Fibroblast of lung (primary cell): ENCODE measurements around the gene CALML6. TPM values are rescaled to one million over a fixed set of nuclear protein-coding genes. Genes with fewer than 3 reads are reported as not detected.

Experiments used
- DNase-seq, 2 donors: peaks; one replicate each; pipeline versions ENCODE4 v3.0.0 to v3.0.0-alpha.2; 2010; ENCODE audit warnings: low read depth in 2 of 2
- H2AFZ ChIP-seq: 2 replicates; pipeline ENCODE4 v1.5.1; 2012; ENCODE audit warnings: low read length, control low read depth, inconsistent platforms
- H3K27ac ChIP-seq: 2 replicates; pipeline ENCODE4 v1.5.1; 2011; ENCODE audit warnings: low read length, control low read depth; ENCODE audit not compliant: insufficient read depth
- H3K27me3 ChIP-seq: 2 replicates; pipeline ENCODE4 v1.5.1; 2011; ENCODE audit warnings: mild to moderate bottlenecking, low read length; ENCODE audit not compliant: control insufficient read depth, insufficient read depth
- H3K36me3 ChIP-seq: 2 replicates; pipeline ENCODE4 v1.5.1; 2011; ENCODE audit warnings: low read length; ENCODE audit not compliant: control insufficient read depth, insufficient read depth
- H3K4me1 ChIP-seq: 2 replicates; pipeline ENCODE4 v1.5.1; 2011; ENCODE audit warnings: low read length; ENCODE audit not compliant: control insufficient read depth, insufficient read depth; ENCODE audit errors: extremely low read depth
- H3K4me2 ChIP-seq: 2 replicates; pipeline ENCODE4 v1.5.1; 2011; ENCODE audit warnings: low read length, control low read depth; ENCODE audit not compliant: insufficient read depth; ENCODE audit errors: extremely low read depth
- H3K4me3 ChIP-seq, 4 experiments: fragments of 200-600 bp in 1 of 4; sonication (generic) in 1 of 4; replicated peaks in 1 of 4; 2 replicates each; pipeline ENCODE4 v1.5.1; 2011 to 2016; ENCODE audit warnings: low read length in 4 of 4, low read depth in 3 of 4, mild to moderate bottlenecking in 3 of 4, control low read depth in 2 of 4, inconsistent platforms in 1 of 4, mixed read lengths in 1 of 4; ENCODE audit not compliant: insufficient read depth in 1 of 4; ENCODE audit errors: control extremely low read depth in 1 of 4
- H3K79me2 ChIP-seq: 2 replicates; pipeline ENCODE4 v1.5.1; 2012; ENCODE audit warnings: mild to moderate bottlenecking, low read length, inconsistent platforms; ENCODE audit not compliant: control insufficient read depth, insufficient read depth
- H3K9ac ChIP-seq: 2 replicates; pipeline ENCODE4 v1.5.1; 2011; ENCODE audit warnings: mild to moderate bottlenecking, low read length, control low read depth; ENCODE audit not compliant: insufficient read depth
- H3K9me3 ChIP-seq: 2 replicates; pipeline ENCODE4 v1.5.1; 2012; ENCODE audit warnings: low read depth, low read length; ENCODE audit not compliant: control insufficient read depth, insufficient read depth
- H4K20me1 ChIP-seq: 2 replicates; pipeline ENCODE4 v1.5.1; 2011; ENCODE audit warnings: low read length; ENCODE audit not compliant: control insufficient read depth, insufficient read depth; ENCODE audit errors: extremely low read depth
- EZH2 ChIP-seq: IDR thresholded peaks from 2 replicates; pipeline ENCODE4 v1.5.1; 2012; ENCODE audit warnings: low read length, control low read depth, mild to moderate bottlenecking; ENCODE audit errors: missing control alignments
- polyA plus RNA-seq, 2 donors: library from polyadenylated mRNA; depleted of rRNA in 1 of 2; stranded (reverse) in 1 of 2; unstranded in 1 of 2; fragments of >200 nt; gene quantifications; 2 replicates each; pipeline ENCODE4 v1.2.1, GENCODE V29; 2011 to 2012; ENCODE audit warnings: missing spikeins in 1 of 2
- total RNA-seq: library from RNA; depleted of rRNA; stranded (reverse); fragments of >200 nt; gene quantifications from 2 replicates; pipeline ENCODE4 v1.2.1, GENCODE V29; 2014
- TF ChIP-seq, protein P1 (sequence below), 2 donors: IDR thresholded peaks in 1 of 2; conservative IDR thresholded peaks in 1 of 2; 1 replicate in 1 of 2; 2 replicates in 1 of 2; pipeline ENCODE4 v1.5.1; 2011 to 2012; ENCODE audit warnings: low read length in 2 of 2, control low read depth in 1 of 2, inconsistent platforms in 1 of 2, low read depth in 1 of 2, mild to moderate bottlenecking in 1 of 2

The CALML6 gene
- total and polyA plus RNA-seq, 2 donors (not counting 1 experiment from before 2014, with no cell fraction given), result 0.09 to 0.17 TPM

DNA sequence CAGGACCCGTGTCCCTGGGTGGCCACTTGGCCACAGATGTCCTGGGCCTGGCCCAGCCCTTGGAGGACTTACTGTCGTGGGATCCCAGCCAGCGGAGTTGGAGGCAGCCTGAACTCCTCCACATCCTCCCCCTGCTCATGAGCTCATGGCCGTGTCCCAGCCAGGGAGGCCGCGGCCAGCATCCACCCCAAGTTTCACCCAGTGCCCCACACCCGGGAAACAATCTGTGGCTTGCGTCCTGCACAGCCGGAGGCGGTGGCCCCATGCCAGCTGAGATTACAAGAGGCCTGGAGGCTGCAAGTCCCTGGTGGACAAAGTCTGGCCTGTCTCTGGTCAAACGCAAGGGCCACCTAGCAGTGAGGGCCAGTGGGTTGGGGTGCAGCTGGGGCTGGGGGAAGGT is 31.5 kb downstream of the CALML6 start:
- no peak overlapping the region for H3K4me3 ChIP-seq
- H2AFZ ChIP-seq, result no peak overlapping the region
- no peaks in the 10 kb centered on the region for H3K4me1 ChIP-seq
- no peaks in the 10 kb centered on the region for H3K9me3 ChIP-seq
- no peaks in the 10 kb centered on the region for H3K36me3 ChIP-seq
- no peak overlapping the region for H3K9ac ChIP-seq
- peak; percentile 15 to 25 for DNase-seq
- TF ChIP-seq, protein P1, sequence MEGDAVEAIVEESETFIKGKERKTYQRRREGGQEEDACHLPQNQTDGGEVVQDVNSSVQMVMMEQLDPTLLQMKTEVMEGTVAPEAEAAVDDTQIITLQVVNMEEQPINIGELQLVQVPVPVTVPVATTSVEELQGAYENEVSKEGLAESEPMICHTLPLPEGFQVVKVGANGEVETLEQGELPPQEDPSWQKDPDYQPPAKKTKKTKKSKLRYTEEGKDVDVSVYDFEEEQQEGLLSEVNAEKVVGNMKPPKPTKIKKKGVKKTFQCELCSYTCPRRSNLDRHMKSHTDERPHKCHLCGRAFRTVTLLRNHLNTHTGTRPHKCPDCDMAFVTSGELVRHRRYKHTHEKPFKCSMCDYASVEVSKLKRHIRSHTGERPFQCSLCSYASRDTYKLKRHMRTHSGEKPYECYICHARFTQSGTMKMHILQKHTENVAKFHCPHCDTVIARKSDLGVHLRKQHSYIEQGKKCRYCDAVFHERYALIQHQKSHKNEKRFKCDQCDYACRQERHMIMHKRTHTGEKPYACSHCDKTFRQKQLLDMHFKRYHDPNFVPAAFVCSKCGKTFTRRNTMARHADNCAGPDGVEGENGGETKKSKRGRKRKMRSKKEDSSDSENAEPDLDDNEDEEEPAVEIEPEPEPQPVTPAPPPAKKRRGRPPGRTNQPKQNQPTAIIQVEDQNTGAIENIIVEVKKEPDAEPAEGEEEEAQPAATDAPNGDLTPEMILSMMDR (conservative IDR thresholded peaks at IDR 0.05 in 1 of 2, IDR thresholded peaks at IDR 0.05 in 1 of 2; ENCODE audit: low read depth in 1 of 2, low read length in 2 of 2), result no peak
- TF ChIP-seq EZH2, result no peak
- H4K20me1 ChIP-seq, result no peaks in the 10 kb centered on the region
- H3K4me2 ChIP-seq, result no peak overlapping the region
- peaks cover 5% of the 10 kb centered on the region for H3K27me3 ChIP-seq
- H3K79me2 ChIP-seq, result no peaks in the 10 kb centered on the region
- H3K27ac ChIP-seq, result no peak overlapping the region

DNA sequence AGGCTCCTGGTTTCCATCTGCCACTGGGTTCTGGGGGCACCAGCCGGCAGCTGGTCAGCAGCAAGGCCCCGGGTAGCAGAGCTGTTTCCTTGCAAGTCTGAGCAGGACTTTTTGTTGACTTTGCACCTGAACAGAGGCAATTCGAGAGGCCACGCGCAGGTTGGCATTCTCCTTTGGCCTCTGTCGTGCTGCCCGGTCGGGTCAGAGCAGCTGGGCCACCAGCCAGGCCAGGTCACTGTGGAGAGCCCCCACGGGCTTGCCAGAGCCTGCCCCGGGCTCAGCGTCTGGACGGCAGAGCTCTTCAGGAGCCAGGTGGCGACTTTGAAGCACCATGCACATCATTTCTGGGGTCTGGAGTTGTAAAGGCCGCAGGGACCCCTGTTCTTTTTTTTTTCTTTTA is 32.4 kb downstream of the CALML6 start:
- Histone ChIP-seq H3K36me3 (no peaks in the 10 kb centered on the region), H3K4me1 (no peaks in the 10 kb centered on the region), H2AFZ (no peak overlapping the region), H3K9ac (no peak overlapping the region), H3K4me2 (no peak overlapping the region), H3K27me3 (peaks cover 5% of the 10 kb centered on the region), H4K20me1 (no peaks in the 10 kb centered on the region), H3K27ac (no peak overlapping the region), H3K9me3 (no peaks in the 10 kb centered on the region), H3K79me2 (no peaks in the 10 kb centered on the region), H3K4me3 (no peak overlapping the region)
- DNase-seq, result no peak
- no peak for TF ChIP-seq EZH2
- TF ChIP-seq, protein P1 (conservative IDR thresholded peaks at IDR 0.05 in 1 of 2, IDR thresholded peaks at IDR 0.05 in 1 of 2; ENCODE audit: low read depth in 1 of 2, low read length in 2 of 2), result no peak

DNA sequence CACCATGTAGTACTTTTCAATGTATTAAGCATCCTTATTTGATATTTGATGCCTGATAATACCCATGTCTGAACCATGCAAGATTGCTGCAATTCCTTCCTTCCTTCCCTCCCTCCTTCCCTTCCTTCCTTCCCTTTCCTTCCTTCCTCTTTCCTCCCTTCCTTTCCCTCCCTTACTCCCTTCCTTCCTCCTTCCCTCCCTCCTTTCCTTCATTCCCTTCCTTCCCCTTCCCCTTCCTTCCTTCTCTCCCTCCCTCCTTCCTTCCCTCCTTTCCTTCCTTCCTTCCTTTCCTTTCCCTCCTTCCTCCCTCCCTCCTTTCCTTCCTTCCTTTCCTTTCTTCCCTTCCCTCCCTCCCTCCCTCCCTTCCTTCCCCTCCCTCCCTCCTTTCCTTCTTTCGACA is 33.7 kb downstream of the CALML6 start:
- Histone ChIP-seq H2AFZ (no peak overlapping the region), H3K27me3 (peaks cover 5% of the 10 kb centered on the region), H3K9ac (no peak overlapping the region), H4K20me1 (no peaks in the 10 kb centered on the region), H3K27ac (no peak overlapping the region), H3K4me1 (no peaks in the 10 kb centered on the region), H3K4me3 (no peak overlapping the region), H3K4me2 (no peak overlapping the region), H3K9me3 (no peaks in the 10 kb centered on the region), H3K36me3 (no peaks in the 10 kb centered on the region), H3K79me2 (no peaks in the 10 kb centered on the region)
- no peak for DNase-seq
- TF ChIP-seq EZH2, result no peak
- TF ChIP-seq, protein P1 (conservative IDR thresholded peaks at IDR 0.05 in 1 of 2, IDR thresholded peaks at IDR 0.05 in 1 of 2; ENCODE audit: low read depth in 1 of 2, low read length in 2 of 2), result no peak
